ENCODE results near the gene RNF217. TPM values are rescaled to one million over a fixed set of nuclear protein-coding genes. Genes with fewer than 3 reads are reported as not detected.

Gene RNF217
- total RNA-seq, 1 donor from 2014 or later = 26.5 TPM

- DNase-seq (ENCODE audit: low spot score) = no peak
These were observed 25.9 kb downstream of the RNF217 start for GRCh38 chr6:124987999-124988591.

- DNase-seq (ENCODE audit: low spot score) = no peak
These were observed 27.1 kb downstream of the RNF217 start for GRCh38 chr6:124989136-124989983.

GRCh38 chr6:124990988-124991387 is 28.8 kb downstream of the RNF217 start:
- no peak for DNase-seq (ENCODE audit: low spot score)

GRCh38 chr6:124991764-124992295 is 29.6 kb downstream of the RNF217 start:
- DNase-seq (ENCODE audit: low spot score) = no peak

GRCh38 chr6:124993327-124993726 is 31.1 kb downstream of the RNF217 start:
- DNase-seq (ENCODE audit: low spot score) = no peak

GRCh38 chr6:124994648-124995047 is 32.4 kb downstream of the RNF217 start:
- no peak for DNase-seq (ENCODE audit: low spot score)

GRCh38 chr6:124995131-124995530 is 32.9 kb downstream of the RNF217 start:
- no peak for DNase-seq (ENCODE audit: low spot score)

GRCh38 chr6:124995645-124996325 is 33.5 kb downstream of the RNF217 start:
- no peak for DNase-seq (ENCODE audit: low spot score)

GRCh38 chr6:124996411-124996810 is 34.2 kb downstream of the RNF217 start:
- DNase-seq (ENCODE audit: low spot score) = no peak

GRCh38 chr6:124997196-124997875 is 35.1 kb downstream of the RNF217 start:
- no peak for DNase-seq (ENCODE audit: low spot score)

- no peak for DNase-seq (ENCODE audit: low spot score)
These were observed 37.0 kb downstream of the RNF217 start for GRCh38 chr6:124999105-124999764.

- no peak for DNase-seq (ENCODE audit: low spot score)
These were observed 39.6 kb downstream of the RNF217 start for GRCh38 chr6:125001684-125002405.

GRCh38 chr6:125002406-125002741 is 40.1 kb downstream of the RNF217 start:
- DNase-seq (ENCODE audit: low spot score) = no peak

GRCh38 chr6:125003070-125003469 is 40.8 kb downstream of the RNF217 start:
- DNase-seq (ENCODE audit: low spot score) = no peak

GRCh38 chr6:125004198-125004597 is 42.0 kb downstream of the RNF217 start:
- DNase-seq (ENCODE audit: low spot score) = no peak

- no peak for DNase-seq (ENCODE audit: low spot score)
These were observed 42.8 kb downstream of the RNF217 start for GRCh38 chr6:125004797-125005595.

GRCh38 chr6:125008261-125008703 is 46.0 kb downstream of the RNF217 start:
- no peak for DNase-seq (ENCODE audit: low spot score)

- no peak for DNase-seq (ENCODE audit: low spot score)
These were observed 46.7 kb downstream of the RNF217 start for GRCh38 chr6:125008957-125009356.

- no peak for DNase-seq (ENCODE audit: low spot score)
These were observed 47.3 kb downstream of the RNF217 start for GRCh38 chr6:125009578-125009977.
